DND-41 (cell line): ENCODE data around the gene TMEM74B.

Experiments used
- EZH2 ChIP-seq: IDR thresholded peaks from 3 replicates; pipeline ENCODE4 v1.6.1; 2012; ENCODE audit warnings: borderline replicate concordance, low read depth, mild to moderate bottlenecking, moderate library complexity, low read length, inconsistent platforms; ENCODE audit not compliant: severe bottlenecking
- TF ChIP-seq, protein P1 (sequence below): IDR thresholded peaks from 2 replicates; pipeline ENCODE4 v1.5.1; 2012; ENCODE audit warnings: borderline replicate concordance, low read length, moderate library complexity, mild to moderate bottlenecking; ENCODE audit not compliant: poor library complexity, severe bottlenecking; ENCODE audit errors: extremely low read depth

DNA sequence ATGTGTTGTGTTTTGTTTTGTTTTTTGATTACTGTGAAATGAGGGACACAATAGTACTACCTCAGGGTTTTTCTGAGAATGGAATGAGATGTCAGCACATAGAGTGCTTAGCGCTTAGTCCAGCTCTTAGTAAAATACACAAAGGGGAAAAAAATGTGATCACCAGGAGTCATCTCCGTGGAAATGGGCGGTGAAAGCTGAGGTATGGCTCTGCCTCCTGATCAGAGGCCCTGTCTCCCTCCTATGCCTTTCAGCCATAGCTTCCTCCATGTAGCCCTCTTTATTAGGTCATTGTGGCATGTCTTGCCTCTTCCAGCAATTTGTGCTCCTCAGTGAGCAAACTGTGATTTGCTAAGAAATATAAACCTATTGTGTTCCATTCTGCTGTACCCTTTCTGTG, 53.4 kb downstream of the TMEM74B start:
- TF ChIP-seq, protein P1, sequence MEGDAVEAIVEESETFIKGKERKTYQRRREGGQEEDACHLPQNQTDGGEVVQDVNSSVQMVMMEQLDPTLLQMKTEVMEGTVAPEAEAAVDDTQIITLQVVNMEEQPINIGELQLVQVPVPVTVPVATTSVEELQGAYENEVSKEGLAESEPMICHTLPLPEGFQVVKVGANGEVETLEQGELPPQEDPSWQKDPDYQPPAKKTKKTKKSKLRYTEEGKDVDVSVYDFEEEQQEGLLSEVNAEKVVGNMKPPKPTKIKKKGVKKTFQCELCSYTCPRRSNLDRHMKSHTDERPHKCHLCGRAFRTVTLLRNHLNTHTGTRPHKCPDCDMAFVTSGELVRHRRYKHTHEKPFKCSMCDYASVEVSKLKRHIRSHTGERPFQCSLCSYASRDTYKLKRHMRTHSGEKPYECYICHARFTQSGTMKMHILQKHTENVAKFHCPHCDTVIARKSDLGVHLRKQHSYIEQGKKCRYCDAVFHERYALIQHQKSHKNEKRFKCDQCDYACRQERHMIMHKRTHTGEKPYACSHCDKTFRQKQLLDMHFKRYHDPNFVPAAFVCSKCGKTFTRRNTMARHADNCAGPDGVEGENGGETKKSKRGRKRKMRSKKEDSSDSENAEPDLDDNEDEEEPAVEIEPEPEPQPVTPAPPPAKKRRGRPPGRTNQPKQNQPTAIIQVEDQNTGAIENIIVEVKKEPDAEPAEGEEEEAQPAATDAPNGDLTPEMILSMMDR = no peak
- no peak for TF ChIP-seq EZH2
